ENCODE data around the gene PAM16. TPM values are rescaled to one million over a fixed set of nuclear protein-coding genes. Genes with fewer than 3 reads are reported as not detected.
A peak's percentile ranks its signal among the peaks of the same experiment; 100 is the strongest.

The PAM16 gene
- total RNA-seq, 1 donor: 17.4 TPM

GRCh38 chr16:4293181-4293716 lies 57.9 kb downstream of the PAM16 start:
- peak overlapping the region; percentile 76 for H3K4me2 ChIP-seq (ENCODE audit: insufficient read depth, low read length)
- H3K9me3 ChIP-seq (ENCODE audit: low read depth, low read length): no peaks in the 10 kb centered on the region
- no peaks in the 10 kb centered on the region for H3K36me3 ChIP-seq (ENCODE audit: insufficient read depth, low read length)
- peak overlapping the region; percentile 3 for H2AFZ ChIP-seq (ENCODE audit: low read length)
- no peak for TF ChIP-seq CTCF (IDR thresholded peaks at IDR 0.05; ENCODE audit: extremely low read depth, low read depth, low read length)
- H3K79me2 ChIP-seq (ENCODE audit: insufficient read depth, low read length): no peaks in the 10 kb centered on the region
- DNase-seq (ENCODE audit: insufficient read length, low spot score, missing footprints): peak; percentile 26
- peaks cover 28% of the 10 kb centered on the region for H3K4me1 ChIP-seq (ENCODE audit: insufficient read depth, low read length)
- peaks cover 3% of the 10 kb centered on the region for H4K20me1 ChIP-seq (ENCODE audit: insufficient read depth, low read length)
- H3K4me3 ChIP-seq (ENCODE audit: insufficient read depth, low read length): peak overlapping the region; percentile 43
- peak overlapping the region; percentile 10 for H3K27ac ChIP-seq (ENCODE audit: low read depth, low read length)
- H3K27me3 ChIP-seq (ENCODE audit: insufficient read depth, low read length): no peaks in the 10 kb centered on the region

GRCh38 chr16:4291699-4292098 lies 59.4 kb downstream of the PAM16 start:
- Histone ChIP-seq H4K20me1 (ENCODE audit: insufficient read depth, low read length) (peaks cover 3% of the 10 kb centered on the region), H3K79me2 (ENCODE audit: insufficient read depth, low read length) (no peaks in the 10 kb centered on the region), H3K4me1 (ENCODE audit: insufficient read depth, low read length) (peaks cover 30% of the 10 kb centered on the region), H2AFZ (ENCODE audit: low read length) (no peak overlapping the region), H3K27me3 (ENCODE audit: insufficient read depth, low read length) (no peaks in the 10 kb centered on the region), H3K27ac (ENCODE audit: low read depth, low read length) (no peak overlapping the region), H3K4me3 (ENCODE audit: insufficient read depth, low read length) (no peak overlapping the region), H3K4me2 (ENCODE audit: insufficient read depth, low read length) (no peak overlapping the region), H3K9me3 (ENCODE audit: low read depth, low read length) (no peaks in the 10 kb centered on the region), H3K36me3 (ENCODE audit: insufficient read depth, low read length) (no peaks in the 10 kb centered on the region)
- TF ChIP-seq CTCF (IDR thresholded peaks at IDR 0.05; ENCODE audit: extremely low read depth, low read depth, low read length): no peak
- no peak for DNase-seq (ENCODE audit: insufficient read length, low spot score, missing footprints)

Other genes with a start within 250 kb of the PAM16 start
- 27.4 and 29.3 TPM in 2 replicates for gene ADCY9, start 234.9 kb downstream of the PAM16 start, total RNA-seq
- not detected in 2 replicates for gene SRL, start 109.2 kb downstream of the PAM16 start, total RNA-seq
- gene TFAP4, start 78.3 kb downstream of the PAM16 start, total RNA-seq: 6.5 and 9.1 TPM in 2 replicates
- gene GLIS2, start 35.3 kb downstream of the PAM16 start, total RNA-seq: 5.0 and 5.4 TPM in 2 replicates
- 202 and 217 TPM in 2 replicates for gene VASN, start 20.5 kb upstream of the PAM16 start, total RNA-seq
- 9.7 and 17.7 TPM in 2 replicates for gene CORO7, start 65.3 kb upstream of the PAM16 start, total RNA-seq
- gene DNAJA3, start 74.5 kb upstream of the PAM16 start, total RNA-seq: 30.0 and 30.9 TPM in 2 replicates
- 71.0 and 90.5 TPM in 2 replicates for gene NMRAL1, start 123.3 kb upstream of the PAM16 start, total RNA-seq
- gene HMOX2, start 125.1 kb upstream of the PAM16 start, total RNA-seq: 39.4 and 44.5 TPM in 2 replicates
- 10.5 and 13.6 TPM in 2 replicates for gene CDIP1, start 187.5 kb upstream of the PAM16 start, total RNA-seq
- gene C16orf96, start 205.0 kb upstream of the PAM16 start, total RNA-seq: under 0.01 TPM in 1 of 2 replicates, not detected in the other

Data from osteoblast (primary cell).